ENCODE data around the gene RRM2.
"Not testable (repeated sequence)": the region's sequence is repeated elsewhere in the genome, so short reads cannot be mapped to it uniquely, and the experiment has no call there.

Gene RRM2

GRCh38 chr2:10089565-10090190 is 32.9 kb upstream of the RRM2 start:
- peak; percentile 96 for FAIRE-seq
- DNase-seq (ENCODE audit: extremely low spot score, insufficient read length, low read depth): no peak

- DNase-seq (ENCODE audit: extremely low spot score, insufficient read length, low read depth) (no peak), FAIRE-seq (peak; percentile 9)
Observed at GRCh38 chr2:10091182-10091888, 31.2 kb upstream of the RRM2 start.

- FAIRE-seq; DNase-seq (ENCODE audit: extremely low spot score, insufficient read length, low read depth): not testable (repeated sequence)
Observed at GRCh38 chr2:10091889-10092244, 30.7 kb upstream of the RRM2 start.

GRCh38 chr2:10094271-10094814 is 28.2 kb upstream of the RRM2 start:
- no peak for FAIRE-seq
- no peak for DNase-seq (ENCODE audit: extremely low spot score, insufficient read length, low read depth)

- FAIRE-seq (no peak), DNase-seq (ENCODE audit: extremely low spot score, insufficient read length, low read depth) (no peak)
Observed at GRCh38 chr2:10095175-10095574, 27.4 kb upstream of the RRM2 start.

GRCh38 chr2:10096641-10097040 is 25.9 kb upstream of the RRM2 start:
- DNase-seq (ENCODE audit: extremely low spot score, insufficient read length, low read depth) (no peak), FAIRE-seq (no peak)

- no peak for DNase-seq (ENCODE audit: extremely low spot score, insufficient read length, low read depth)
- FAIRE-seq: peak; percentile 85
Observed at GRCh38 chr2:10097352-10098148, 25.0 kb upstream of the RRM2 start.

GRCh38 chr2:10101491-10101890 is 21.0 kb upstream of the RRM2 start:
- no peak for DNase-seq (ENCODE audit: extremely low spot score, insufficient read length, low read depth)
- peak; percentile 54 for FAIRE-seq

- FAIRE-seq (no peak), DNase-seq (ENCODE audit: extremely low spot score, insufficient read length, low read depth) (no peak)
Observed at GRCh38 chr2:10103179-10103578, 19.4 kb upstream of the RRM2 start.

- not testable (repeated sequence) for DNase-seq (ENCODE audit: extremely low spot score, insufficient read length, low read depth); FAIRE-seq
Observed at GRCh38 chr2:10104906-10105305, 17.6 kb upstream of the RRM2 start.

- DNase-seq (ENCODE audit: extremely low spot score, insufficient read length, low read depth) (no peak), FAIRE-seq (no peak)
Observed at GRCh38 chr2:10109311-10109710, 13.2 kb upstream of the RRM2 start.

- no peak for DNase-seq (ENCODE audit: extremely low spot score, insufficient read length, low read depth)
- no peak for FAIRE-seq
Observed at GRCh38 chr2:10119027-10119325, 3.6 kb upstream of the RRM2 start.

GRCh38 chr2:10119601-10120157 is 2.9 kb upstream of the RRM2 start:
- FAIRE-seq: no peak
- no peak for DNase-seq (ENCODE audit: extremely low spot score, insufficient read length, low read depth)

GRCh38 chr2:10120158-10120876 is 2.2 kb upstream of the RRM2 start:
- FAIRE-seq (peak; percentile 83), DNase-seq (ENCODE audit: extremely low spot score, insufficient read length, low read depth) (peak; percentile 85)

GRCh38 chr2:10120877-10121574 is 1.5 kb upstream of the RRM2 start:
- FAIRE-seq: peak; percentile 60
- DNase-seq (ENCODE audit: extremely low spot score, insufficient read length, low read depth): no peak

GRCh38 chr2:10123281-10123680 is 742 bp downstream of the RRM2 start:
- DNase-seq (ENCODE audit: extremely low spot score, insufficient read length, low read depth) (no peak), FAIRE-seq (no peak)

GRCh38 chr2:10124538-10125045 is 2.1 kb downstream of the RRM2 start:
- FAIRE-seq: peak; percentile 81
- no peak for DNase-seq (ENCODE audit: extremely low spot score, insufficient read length, low read depth)

GRCh38 chr2:10125842-10126631 is 3.5 kb downstream of the RRM2 start:
- DNase-seq (ENCODE audit: extremely low spot score, insufficient read length, low read depth): no peak
- FAIRE-seq: no peak

GRCh38 chr2:10126632-10127026 is 4.1 kb downstream of the RRM2 start:
- DNase-seq (ENCODE audit: extremely low spot score, insufficient read length, low read depth): no peak

More at GRCh38 chr2:10126632-10127026, 4.1 kb downstream of the RRM2 start:
- no peak for FAIRE-seq
